Measurements from ENCODE around the gene ADARB1. TPM values are rescaled to one million over a fixed set of nuclear protein-coding genes. Genes with fewer than 3 reads are reported as not detected.

The ADARB1 gene
- total RNA-seq, 1 experiment from 2014 or later, result 15.8 TPM

GRCh38 chr21:45029298-45029947 lies 45.0 kb upstream of the ADARB1 start:
- Histone ChIP-seq H4K8ac (replicated peaks; ENCODE audit: insufficient read length, low read depth, low read length) (no peak overlapping the region), H3K23ac (ENCODE audit: insufficient read length, low read depth, low read length) (no peak overlapping the region), H3K56ac (ENCODE audit: insufficient read length, low read depth, low read length) (no peak overlapping the region), H4K5ac (ENCODE audit: insufficient read length, low read depth, low read length) (no peak overlapping the region), H4K20me1 (ENCODE audit: control insufficient read depth, insufficient read depth, insufficient read length) (no peaks in the 10 kb centered on the region), H2BK12ac (ENCODE audit: insufficient read length, low read depth, low read length) (no peak overlapping the region), H2BK120ac (ENCODE audit: low read depth, low read length, poor library complexity, severe bottlenecking) (no peak overlapping the region), H3K79me1 (ENCODE audit: insufficient read depth, low read depth, low read length, poor library complexity, severe bottlenecking) (no peaks in the 10 kb centered on the region), H3K14ac (ENCODE audit: insufficient read depth, low read length) (no peak overlapping the region), H2AFZ (ENCODE audit: low read length) (no peak overlapping the region), H3K27ac (ENCODE audit: insufficient read length, low read depth, low read length) (no peak overlapping the region), H3K79me2 (ENCODE audit: insufficient read depth, low read length) (no peaks in the 10 kb centered on the region), H2BK5ac (ENCODE audit: insufficient read length, low read length) (no peak overlapping the region), H3K9ac (ENCODE audit: extremely low read depth, insufficient read length, low read length) (no peak overlapping the region), H3K27me3 (ENCODE audit: insufficient read depth, low read length) (no peaks in the 10 kb centered on the region), H2AK5ac (ENCODE audit: insufficient read length, low read length) (no peak overlapping the region), H3T11ph (ENCODE audit: low read length) (no peak overlapping the region), H3K9me3 (ENCODE audit: control insufficient read depth, low read depth, low read length) (no peaks in the 10 kb centered on the region), H4K91ac (ENCODE audit: insufficient read length, low read depth, low read length) (no peak overlapping the region), H3K4me1 (ENCODE audit: insufficient read depth, low read length) (no peaks in the 10 kb centered on the region; the same call in 1 of the 2 replicates), H3K4ac (ENCODE audit: low read depth, low read length) (no peak overlapping the region), H3K4me2 (ENCODE audit: insufficient read depth, insufficient read length, low read length) (no peak overlapping the region), H3K18ac (ENCODE audit: insufficient read length, low read depth, low read length) (no peak overlapping the region), H2BK20ac (ENCODE audit: low read depth, low read length, poor library complexity, severe bottlenecking) (no peak overlapping the region), H3K23me2 (ENCODE audit: insufficient read length, low read depth, low read length, poor library complexity, severe bottlenecking) (no peaks in the 10 kb centered on the region), H2BK15ac (ENCODE audit: low read depth, low read length) (no peak overlapping the region)
- Mint-ChIP-seq H3K9me3 (peaks cover 2 to 6% of the 10 kb centered on the region in 2 experiments), H3K4me3 (no peak overlapping the region; a peak in 2 of 5 replicates), H3K27ac (no peak overlapping the region), H3K4me1 (peaks cover 36 to 51% of the 10 kb centered on the region in 2 experiments), H3K27me3 (ENCODE audit: low read depth) (peaks cover 21% of the 10 kb centered on the region), H3K36me3 (ENCODE audit: insufficient read depth in 1 of 3, low read depth in 3 of 3) (peaks cover 0 to 2% (median 0%) of the 10 kb centered on the region in 3 experiments; a peak in 1 of 7 replicates)
- WGBS (ENCODE audit: extremely low coverage, insufficient read length, low lambda C conversion rate), result no CpG with 5 or more reads among the region's 14 CpGs
- TF ChIP-seq, protein P1, sequence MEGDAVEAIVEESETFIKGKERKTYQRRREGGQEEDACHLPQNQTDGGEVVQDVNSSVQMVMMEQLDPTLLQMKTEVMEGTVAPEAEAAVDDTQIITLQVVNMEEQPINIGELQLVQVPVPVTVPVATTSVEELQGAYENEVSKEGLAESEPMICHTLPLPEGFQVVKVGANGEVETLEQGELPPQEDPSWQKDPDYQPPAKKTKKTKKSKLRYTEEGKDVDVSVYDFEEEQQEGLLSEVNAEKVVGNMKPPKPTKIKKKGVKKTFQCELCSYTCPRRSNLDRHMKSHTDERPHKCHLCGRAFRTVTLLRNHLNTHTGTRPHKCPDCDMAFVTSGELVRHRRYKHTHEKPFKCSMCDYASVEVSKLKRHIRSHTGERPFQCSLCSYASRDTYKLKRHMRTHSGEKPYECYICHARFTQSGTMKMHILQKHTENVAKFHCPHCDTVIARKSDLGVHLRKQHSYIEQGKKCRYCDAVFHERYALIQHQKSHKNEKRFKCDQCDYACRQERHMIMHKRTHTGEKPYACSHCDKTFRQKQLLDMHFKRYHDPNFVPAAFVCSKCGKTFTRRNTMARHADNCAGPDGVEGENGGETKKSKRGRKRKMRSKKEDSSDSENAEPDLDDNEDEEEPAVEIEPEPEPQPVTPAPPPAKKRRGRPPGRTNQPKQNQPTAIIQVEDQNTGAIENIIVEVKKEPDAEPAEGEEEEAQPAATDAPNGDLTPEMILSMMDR (conservative IDR thresholded peaks at IDR 0.05), result no peak
- DNase-seq, result peak; percentile 64
